Spinal cord (tissue), 10 donors: Measurements from ENCODE around the gene ATP8A2. TPM values are rescaled to one million over a fixed set of nuclear protein-coding genes. Genes with fewer than 3 reads are reported as not detected.

Experiments
- DNase-seq, 6 donors: peaks; one replicate each; pipeline versions ENCODE4 v3.0.0 to v3.0.0-alpha.2; 2013 to 2015; ENCODE audit warnings: low spot score in 6 of 6, low read depth in 4 of 6
- H3K27ac ChIP-seq: one replicate; pipeline ENCODE4 v1.5.1; 2013; ENCODE audit warnings: low read depth, low read length, control low read depth
- H3K27me3 ChIP-seq: one replicate; pipeline ENCODE4 v1.6.1; 2013; ENCODE audit warnings: low read length; ENCODE audit not compliant: control insufficient read depth, insufficient read depth
- H3K36me3 ChIP-seq: one replicate; pipeline ENCODE4 v1.6.1; 2013; ENCODE audit warnings: low read length; ENCODE audit not compliant: control insufficient read depth, insufficient read depth
- H3K4me1 ChIP-seq: one replicate; pipeline ENCODE4 v1.6.1; 2013; ENCODE audit warnings: low read length; ENCODE audit not compliant: control insufficient read depth, insufficient read depth
- H3K4me3 ChIP-seq: one replicate; pipeline ENCODE4 v1.5.1; 2013; ENCODE audit warnings: low read depth, low read length, control low read depth
- H3K9me3 ChIP-seq: one replicate; pipeline ENCODE4 v1.6.1; 2013; ENCODE audit warnings: low read length; ENCODE audit not compliant: control insufficient read depth, insufficient read depth
- WGBS: methylation state at CpG from one replicate; pipeline ENCODE4 v1.1.5; 2013; ENCODE audit warnings: missing lambda C conversion rate; ENCODE audit not compliant: insufficient coverage; 5-methylcytosine and 5-hydroxymethylcytosine counted together
- polyA plus RNA-seq, 2 donors: library from polyadenylated mRNA; unstranded; fragments of 120-200 nt; gene quantifications; one replicate each; pipeline ENCODE4 v1.2.1, GENCODE V29; 2013; ENCODE audit not compliant: insufficient read length in 2 of 2
- total RNA-seq, 2 donors: library from RNA; depleted of rRNA in 1 of 2; stranded (reverse); fragments of 120-200 nt in 1 of 2; fragments of >200 nt in 1 of 2; gene quantifications; one replicate each; pipeline versions ENCODE4 v1.2.3 to v1.2.4, GENCODE V29; 2013 to 2014
- donor health status: healthy.

ATP8A2 gene
- total and polyA plus RNA-seq, 4 donors = 14.9 to 59.0 (median 28.0) TPM

DNA sequence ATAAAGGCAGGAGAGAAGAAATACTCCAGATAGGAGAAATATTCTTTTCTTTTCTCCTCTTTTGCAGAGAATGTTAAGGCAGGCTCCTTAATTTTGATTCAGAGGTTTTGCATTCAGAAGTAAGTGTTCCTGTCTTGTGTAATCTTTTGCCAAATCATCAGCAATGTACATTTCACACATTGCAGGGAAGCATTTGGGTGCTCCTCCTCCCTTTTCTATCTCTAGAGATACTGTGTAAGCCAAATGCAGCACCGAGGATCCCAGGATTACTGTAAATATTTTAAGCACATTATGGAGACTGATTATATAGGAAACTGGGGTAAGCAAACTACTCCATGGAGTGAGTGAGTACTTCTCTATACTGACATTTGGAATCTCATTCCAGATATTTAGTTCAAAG lies 7.2 kb downstream of the ATP8A2 start:
- no CpG with 5 or more reads among the region's 1 CpG for WGBS
- no peak overlapping the region for H3K4me3 ChIP-seq
- H3K27me3 ChIP-seq = peaks cover 2% of the 10 kb centered on the region
- H3K36me3 ChIP-seq = no peaks in the 10 kb centered on the region
- H3K27ac ChIP-seq = no peak overlapping the region
- peak in 2 of 6 donors; percentile 39 to 73 for DNase-seq
- H3K4me1 ChIP-seq = no peaks in the 10 kb centered on the region
- H3K9me3 ChIP-seq = no peaks in the 10 kb centered on the region

DNA sequence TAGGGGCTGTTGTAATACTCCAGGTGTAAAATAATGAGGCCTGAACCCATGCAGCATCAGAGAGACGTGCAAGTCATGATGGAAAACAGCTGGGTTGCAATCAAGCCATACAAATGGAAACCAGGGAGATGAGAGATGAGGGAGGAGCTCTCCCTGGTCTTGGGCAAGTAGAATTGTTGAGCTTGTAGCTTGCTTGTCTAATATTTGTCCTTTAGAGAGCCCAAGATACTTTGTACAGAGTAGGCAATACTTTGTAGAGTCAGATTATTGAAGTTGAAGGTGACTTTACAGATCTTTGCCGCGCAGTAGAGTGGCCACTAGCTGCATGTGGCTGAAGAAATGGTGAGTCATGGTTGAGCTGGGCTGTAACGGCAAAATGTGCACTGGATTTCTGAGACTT lies 8.3 kb downstream of the ATP8A2 start:
- no peaks in the 10 kb centered on the region for H3K9me3 ChIP-seq
- WGBS = 75% methylated on average over 3 of the region's 4 CpGs
- H3K27ac ChIP-seq = no peak overlapping the region
- H3K4me3 ChIP-seq = no peak overlapping the region
- peaks cover 2% of the 10 kb centered on the region for H3K27me3 ChIP-seq
- H3K36me3 ChIP-seq = no peaks in the 10 kb centered on the region
- no peak for DNase-seq
- no peaks in the 10 kb centered on the region for H3K4me1 ChIP-seq

DNA sequence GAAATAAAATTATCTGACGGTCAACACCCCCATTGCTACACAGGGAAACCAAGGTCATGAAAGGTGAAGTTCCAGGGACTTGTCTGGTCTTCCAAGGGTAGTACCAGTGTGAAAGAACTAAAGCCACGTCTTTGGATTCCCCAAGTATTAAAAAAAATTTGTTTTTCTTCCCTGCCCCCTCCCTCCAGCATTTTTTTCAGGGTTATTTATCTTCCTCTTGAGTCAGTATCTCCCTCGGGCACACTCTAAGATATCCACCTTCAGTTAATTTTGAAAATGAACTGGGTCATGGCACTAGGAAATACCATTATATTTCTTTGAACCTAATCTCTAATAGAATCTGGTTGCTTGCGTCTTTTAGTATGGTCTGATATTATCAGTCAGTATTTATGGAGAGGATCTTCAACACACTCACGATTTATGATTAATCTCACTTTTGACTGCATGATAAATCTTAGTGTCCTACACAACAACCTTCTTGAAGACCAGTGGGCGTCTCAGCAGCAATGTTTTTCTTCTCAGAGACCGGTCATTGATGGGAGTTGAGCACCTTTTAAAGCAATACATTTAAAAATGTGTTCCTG lies 9.1 kb downstream of the ATP8A2 start:
- H3K36me3 ChIP-seq = no peaks in the 10 kb centered on the region
- no peaks in the 10 kb centered on the region for H3K4me1 ChIP-seq
- H3K27me3 ChIP-seq = no peaks in the 10 kb centered on the region
- H3K27ac ChIP-seq = no peak overlapping the region
- H3K4me3 ChIP-seq = no peak overlapping the region
- WGBS = 79% methylated on average over 2 of the region's 7 CpGs
- DNase-seq = no peak
- no peaks in the 10 kb centered on the region for H3K9me3 ChIP-seq

DNA sequence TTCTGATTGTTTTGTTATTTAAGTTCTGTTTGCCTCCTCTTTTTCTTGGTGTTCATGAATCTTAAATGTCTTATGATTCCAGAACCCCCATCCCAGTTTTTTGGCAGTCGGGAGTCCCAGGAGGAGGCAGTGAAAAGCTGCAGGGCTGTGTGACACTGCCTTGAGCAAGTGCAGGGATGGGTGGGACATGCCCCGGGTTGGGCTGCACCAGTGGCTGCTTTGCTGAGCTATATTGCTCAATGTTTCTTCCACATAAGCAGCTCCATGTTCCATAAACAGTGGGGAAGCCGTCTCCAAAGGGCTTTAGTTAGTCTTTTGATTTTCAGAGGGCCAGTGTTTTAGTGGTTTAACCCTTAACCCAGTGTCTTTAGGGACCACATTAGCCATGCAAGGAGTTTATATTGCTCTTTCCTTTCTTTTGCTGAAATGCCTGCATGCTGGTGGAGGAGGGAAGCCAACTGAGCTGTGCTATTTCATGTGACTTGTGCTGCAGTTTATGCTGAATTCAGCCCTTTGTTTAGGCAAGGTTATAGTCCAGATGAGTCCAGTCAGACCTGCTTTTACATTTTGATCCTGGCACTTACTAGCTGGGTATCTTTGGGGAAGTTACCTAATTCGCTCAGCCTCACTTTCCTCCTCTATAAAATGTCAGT lies 13.1 kb downstream of the ATP8A2 start:
- 20% methylated on average over 2 of the region's 4 CpGs for WGBS
- Histone ChIP-seq H3K27ac (no peak overlapping the region), H3K27me3 (no peaks in the 10 kb centered on the region), H3K9me3 (no peaks in the 10 kb centered on the region), H3K36me3 (no peaks in the 10 kb centered on the region), H3K4me1 (no peaks in the 10 kb centered on the region), H3K4me3 (no peak overlapping the region)
- DNase-seq = no peak

DNA sequence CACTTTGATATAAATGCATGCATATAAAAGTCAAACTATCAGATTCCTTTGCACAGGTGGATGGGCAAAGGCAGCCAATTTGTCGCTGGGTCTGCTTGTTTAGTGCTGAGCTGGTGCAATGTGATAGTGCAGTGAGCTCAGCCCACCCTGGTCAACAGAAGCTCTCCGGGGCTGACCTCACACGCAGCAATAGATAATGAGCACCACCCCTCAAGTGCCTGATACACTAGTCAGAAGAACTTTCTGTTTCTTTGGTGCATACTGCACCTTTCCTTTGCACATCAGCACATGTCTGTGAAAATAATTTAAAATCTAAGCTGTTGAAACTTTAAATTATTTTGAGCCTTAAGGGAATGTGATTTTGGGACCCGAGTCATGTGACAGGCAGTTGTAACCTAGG lies 20.2 kb downstream of the ATP8A2 start:
- Histone ChIP-seq H3K4me1 (no peaks in the 10 kb centered on the region), H3K4me3 (no peak overlapping the region), H3K36me3 (no peaks in the 10 kb centered on the region), H3K9me3 (no peaks in the 10 kb centered on the region), H3K27ac (no peak overlapping the region), H3K27me3 (no peaks in the 10 kb centered on the region)
- DNase-seq = no peak
- WGBS = 67% methylated on average over 1 of the region's 4 CpGs

DNA sequence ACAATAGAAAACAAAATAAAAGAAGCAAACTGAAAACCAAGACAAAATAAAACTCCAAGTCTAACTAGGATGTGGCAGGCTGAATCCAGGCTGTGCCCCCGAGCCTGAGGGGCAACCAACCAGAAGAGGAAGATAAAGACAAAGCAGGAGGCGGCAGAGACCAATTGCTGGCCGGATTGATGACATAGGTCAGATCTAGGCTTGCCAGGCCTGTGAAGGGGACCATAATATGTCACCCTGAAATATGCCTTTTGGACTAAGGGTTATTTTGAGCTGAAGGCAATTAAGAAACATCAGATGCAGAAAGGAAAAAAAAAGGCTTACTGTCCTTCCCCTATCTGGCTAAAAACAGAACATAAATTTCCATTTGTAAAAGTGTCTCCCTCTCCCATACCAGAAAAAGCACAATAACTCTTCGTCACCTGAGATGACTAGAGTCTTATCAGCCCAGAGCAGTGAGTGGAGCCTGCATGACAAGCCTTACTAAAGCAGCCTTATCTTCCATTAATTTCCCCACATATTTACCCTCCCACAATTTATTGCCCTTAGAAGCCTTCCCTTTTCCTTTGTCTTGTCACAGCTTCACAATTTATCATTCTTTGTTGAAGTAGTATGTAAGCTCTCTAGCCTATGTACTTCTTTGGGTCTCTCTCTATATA lies 22.8 kb downstream of the ATP8A2 start:
- no peaks in the 10 kb centered on the region for H3K9me3 ChIP-seq
- H3K27me3 ChIP-seq = no peaks in the 10 kb centered on the region
- DNase-seq = no peak
- 51% methylated on average over 4 of the region's 4 CpGs for WGBS
- no peaks in the 10 kb centered on the region for H3K36me3 ChIP-seq
- no peaks in the 10 kb centered on the region for H3K4me1 ChIP-seq
- no peak overlapping the region for H3K4me3 ChIP-seq
- no peak overlapping the region for H3K27ac ChIP-seq

DNA sequence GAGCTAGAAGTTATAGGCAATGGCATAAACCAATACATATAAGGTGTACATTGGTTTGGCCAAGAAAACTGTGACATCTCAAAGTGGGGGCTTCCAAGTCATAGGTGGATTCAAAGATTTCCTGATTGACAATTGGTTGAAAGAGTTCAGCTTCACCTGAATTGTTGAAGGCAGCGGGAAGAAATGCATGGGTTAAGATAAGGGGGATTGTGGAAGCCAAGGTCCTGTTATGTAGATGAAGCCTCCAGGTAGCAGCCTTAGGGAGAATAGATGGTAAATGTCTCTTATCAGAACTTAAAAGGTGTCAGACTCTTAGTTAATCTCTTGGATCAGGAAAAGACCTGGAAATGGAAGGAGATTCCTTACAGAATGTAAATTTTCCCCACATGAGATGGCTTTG lies 26.0 kb downstream of the ATP8A2 start:
- no peaks in the 10 kb centered on the region for H3K27me3 ChIP-seq
- H3K4me3 ChIP-seq = no peak overlapping the region
- H3K9me3 ChIP-seq = no peaks in the 10 kb centered on the region
- no peaks in the 10 kb centered on the region for H3K36me3 ChIP-seq
- no peak overlapping the region for H3K27ac ChIP-seq
- DNase-seq = no peak
- 86% methylated on average over 1 of the region's 1 CpG for WGBS
- H3K4me1 ChIP-seq = no peaks in the 10 kb centered on the region

DNA sequence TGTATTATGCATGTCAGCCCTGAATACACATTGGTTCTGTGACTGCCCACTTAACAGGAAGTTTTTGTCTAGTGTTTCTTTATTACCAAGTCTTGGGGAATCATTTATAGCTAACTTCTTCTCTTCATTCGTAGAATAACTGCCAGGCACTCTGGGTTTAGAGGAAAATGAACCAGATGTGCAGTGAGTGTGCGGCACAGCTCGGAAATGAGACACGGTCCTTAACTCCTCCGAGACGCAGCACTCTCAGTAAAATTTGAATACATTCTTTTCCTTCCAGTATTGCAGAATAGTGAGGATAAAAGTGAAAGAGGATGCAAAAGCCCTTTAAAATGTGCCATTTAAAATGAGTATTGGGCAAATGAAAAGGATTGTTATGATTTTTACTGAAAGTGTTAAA lies 29.2 kb downstream of the ATP8A2 start:
- no peak overlapping the region for H3K4me3 ChIP-seq
- WGBS = no CpG with 5 or more reads among the region's 6 CpGs
- H3K9me3 ChIP-seq = no peaks in the 10 kb centered on the region
- H3K27ac ChIP-seq = no peak overlapping the region
- peak in 2 of 6 donors; percentile 19 to 84 for DNase-seq
- H3K36me3 ChIP-seq = no peaks in the 10 kb centered on the region
- H3K27me3 ChIP-seq = no peaks in the 10 kb centered on the region
- H3K4me1 ChIP-seq = no peaks in the 10 kb centered on the region

DNA sequence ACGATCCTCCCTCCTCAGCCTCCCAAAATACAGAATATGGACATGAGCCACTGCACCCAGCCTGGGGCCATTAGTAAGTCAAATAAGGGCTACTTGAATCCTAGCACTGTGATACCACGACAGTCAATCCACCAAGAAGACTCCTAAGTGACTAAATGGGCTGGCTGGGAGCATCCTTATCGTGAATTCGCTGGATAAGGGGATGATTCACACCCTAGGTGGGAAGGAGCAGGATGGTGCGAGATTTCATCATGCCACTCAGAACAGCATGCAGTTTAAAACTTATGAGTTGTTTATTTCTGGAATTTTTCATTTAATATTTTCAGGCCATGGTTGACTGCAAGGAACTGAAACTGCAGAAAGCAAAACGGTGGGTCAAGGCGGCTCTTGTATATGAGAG lies 30.2 kb downstream of the ATP8A2 start:
- H3K36me3 ChIP-seq = no peaks in the 10 kb centered on the region
- no peak for DNase-seq
- no peaks in the 10 kb centered on the region for H3K27me3 ChIP-seq
- no peak overlapping the region for H3K27ac ChIP-seq
- no peaks in the 10 kb centered on the region for H3K9me3 ChIP-seq
- H3K4me1 ChIP-seq = no peaks in the 10 kb centered on the region
- WGBS = 90% methylated on average over 6 of the region's 7 CpGs
- no peak overlapping the region for H3K4me3 ChIP-seq

DNA sequence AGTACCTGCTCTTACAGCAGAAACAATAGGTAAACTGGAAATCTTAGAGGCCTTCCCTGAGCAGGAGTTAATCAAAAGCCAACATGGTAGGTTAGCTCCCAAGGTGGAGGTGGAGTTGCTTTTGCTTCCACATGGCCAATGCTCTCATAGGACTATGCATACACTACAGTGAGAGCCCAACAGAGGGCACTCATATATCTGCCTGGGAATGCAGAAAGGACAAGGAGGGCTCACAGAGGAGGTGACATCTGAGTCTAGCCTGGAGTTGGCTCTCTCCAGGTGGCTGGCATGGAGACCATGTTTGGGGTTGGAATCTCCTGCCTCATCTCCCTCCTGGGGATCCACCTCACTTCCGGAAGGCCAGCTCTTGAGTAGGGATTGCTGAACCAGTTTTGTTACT lies 34.6 kb downstream of the ATP8A2 start:
- H3K27ac ChIP-seq = no peak overlapping the region
- no peak for DNase-seq
- no peaks in the 10 kb centered on the region for H3K36me3 ChIP-seq
- H3K27me3 ChIP-seq = no peaks in the 10 kb centered on the region
- H3K9me3 ChIP-seq = no peaks in the 10 kb centered on the region
- no peaks in the 10 kb centered on the region for H3K4me1 ChIP-seq
- no peak overlapping the region for H3K4me3 ChIP-seq
- no CpG with 5 or more reads among the region's 1 CpG for WGBS
